8988T (cell line): ENCODE measurements around the gene RECK.
"Not testable (repeated sequence)": the region's sequence is repeated elsewhere in the genome, so short reads cannot be mapped to it uniquely, and the experiment has no call there.

ENCODE experiments used
- DNase-seq: peaks from one replicate; pipeline ENCODE4 v3.0.0; 2011

Gene RECK

DNA sequence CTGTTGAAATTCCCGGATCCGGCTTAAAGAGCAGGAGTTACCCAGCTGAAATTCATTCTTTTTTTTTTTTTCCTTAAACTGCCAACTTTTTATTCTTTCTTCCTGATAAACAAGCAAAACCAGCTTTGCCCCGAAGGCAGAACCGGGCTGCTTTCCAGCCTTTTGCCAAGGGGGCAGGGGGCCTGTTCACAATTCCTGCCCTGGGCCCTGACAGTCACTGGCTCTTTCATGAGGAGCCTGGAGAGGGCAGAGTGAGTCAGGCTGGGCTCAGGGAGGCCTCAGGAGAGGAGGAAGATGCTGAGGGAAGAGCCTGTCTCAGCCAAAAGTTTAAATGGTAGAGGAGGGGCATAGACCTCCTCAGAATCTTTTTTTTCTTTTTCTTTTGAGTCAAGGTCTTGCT lies 104.6 kb downstream of the RECK start:
- DNase-seq, result no peak

DNA sequence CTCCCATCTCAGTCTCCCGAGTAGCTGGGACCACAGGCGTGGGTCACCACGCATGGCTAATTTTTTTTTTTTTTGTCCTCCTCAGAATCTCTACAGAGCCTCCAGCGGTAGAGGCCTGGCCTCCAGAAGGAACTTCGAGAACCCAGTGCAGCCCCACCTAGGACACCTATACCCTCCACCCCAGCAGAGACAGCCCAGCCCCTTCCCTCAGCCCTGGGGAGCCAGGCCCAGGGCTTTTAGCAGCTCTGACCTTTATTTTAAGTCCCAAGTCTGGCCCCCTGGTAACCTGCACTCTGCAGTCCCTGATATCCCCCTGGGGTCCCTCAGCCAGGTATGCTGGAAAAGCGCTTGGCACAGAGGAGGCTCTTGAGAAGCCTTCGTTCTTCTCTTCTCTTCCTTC lies 105.0 kb downstream of the RECK start:
- no peak for DNase-seq

DNA sequence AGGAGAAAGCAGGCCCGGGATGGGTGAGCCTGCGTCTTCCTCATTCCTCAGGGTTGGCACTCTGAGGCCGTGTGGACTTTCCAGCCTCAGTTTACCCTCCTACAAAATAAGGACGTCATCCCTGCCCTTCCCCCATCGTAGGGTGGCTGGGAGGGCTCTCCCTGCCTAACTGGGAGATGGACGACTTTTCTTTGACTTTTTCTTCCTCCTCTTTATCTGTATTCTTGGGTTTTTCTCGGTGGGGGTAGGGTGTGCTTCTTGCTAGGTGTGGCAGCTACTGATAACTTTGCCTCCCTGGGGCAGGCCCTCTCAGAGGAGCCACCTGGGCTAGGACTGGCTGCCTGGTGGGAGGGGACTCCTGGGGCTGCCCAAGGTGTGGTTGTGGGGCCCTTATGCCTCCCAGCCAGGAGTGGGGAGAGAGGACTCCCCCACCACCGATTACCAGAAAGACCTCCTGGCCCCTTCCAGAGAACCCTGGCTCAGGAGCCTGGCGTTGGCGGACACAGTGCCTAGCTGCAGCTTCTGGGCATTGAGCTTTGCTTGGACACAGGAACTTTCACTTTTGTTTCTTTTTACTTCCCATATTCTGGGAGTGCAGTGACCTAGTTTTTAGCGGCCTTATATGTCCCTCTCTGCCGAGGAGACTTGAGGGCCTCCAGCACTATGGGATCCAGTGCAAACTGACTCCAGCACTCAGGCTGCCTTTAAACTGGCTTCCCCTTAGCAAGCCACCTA lies 106.0 kb downstream of the RECK start:
- no peak for DNase-seq

DNA sequence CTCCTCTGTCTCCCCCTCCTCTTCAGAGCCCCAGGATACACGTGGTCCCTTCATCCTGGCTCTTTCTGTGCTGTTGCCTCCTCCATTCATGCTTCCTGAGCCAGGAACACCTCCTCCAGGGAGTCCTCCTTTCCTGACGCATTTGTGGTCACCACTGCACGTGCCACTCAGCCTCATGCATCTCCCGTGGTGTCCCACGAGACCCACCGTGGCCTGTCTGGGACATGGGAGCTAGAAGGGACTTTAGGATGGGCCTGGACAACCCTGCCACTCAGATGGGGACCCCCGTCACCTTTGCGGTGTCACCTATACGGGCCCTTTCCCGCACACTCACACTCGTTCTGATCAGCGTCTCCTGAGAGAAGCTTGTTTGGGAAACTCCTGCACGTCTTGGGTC lies 106.5 kb downstream of the RECK start:
- DNase-seq, result no peak

DNA sequence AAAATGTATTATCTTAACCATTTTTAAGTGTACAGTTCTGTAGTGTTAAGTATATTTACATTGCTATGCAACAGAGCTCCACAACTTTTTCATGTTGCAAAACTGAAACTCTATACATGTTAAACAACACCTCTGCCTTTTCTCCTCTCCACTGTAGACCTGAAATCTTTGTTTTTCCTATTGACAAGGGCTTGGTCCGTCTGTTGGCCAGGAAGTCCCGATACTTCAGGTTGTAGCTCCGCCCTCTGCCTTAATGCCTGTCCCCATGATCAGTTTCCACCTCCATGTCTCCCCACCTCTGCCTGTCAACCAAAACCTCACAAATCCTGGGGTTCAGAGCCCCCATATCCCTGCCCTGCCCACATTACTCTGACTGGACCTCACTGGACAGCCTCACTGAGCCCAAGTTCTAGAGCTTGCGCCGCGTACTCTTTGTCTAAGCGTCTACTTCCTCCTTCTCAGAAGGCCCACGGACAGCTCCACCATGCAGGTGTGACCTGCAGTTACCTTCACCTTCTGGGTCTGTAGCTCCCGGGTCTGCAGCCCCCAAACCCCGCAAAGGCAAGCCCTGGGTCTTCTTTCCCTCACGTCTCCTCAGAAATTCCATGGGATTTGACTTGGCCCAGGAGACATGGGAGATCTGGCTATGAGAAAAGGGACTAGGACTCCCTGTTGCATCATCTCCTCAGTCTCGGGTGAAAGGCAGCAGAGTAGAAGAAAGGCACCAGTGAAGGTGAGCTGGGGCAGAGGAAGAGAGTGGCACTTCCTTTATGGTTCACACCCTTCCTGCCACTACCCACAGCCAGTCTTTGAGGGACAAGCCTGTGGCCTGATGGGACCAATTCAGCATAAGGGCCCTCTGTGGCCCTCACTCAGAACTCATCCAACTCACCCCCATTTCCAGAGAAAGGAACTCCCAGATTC lies 107.9 kb downstream of the RECK start:
- no peak for DNase-seq

DNA sequence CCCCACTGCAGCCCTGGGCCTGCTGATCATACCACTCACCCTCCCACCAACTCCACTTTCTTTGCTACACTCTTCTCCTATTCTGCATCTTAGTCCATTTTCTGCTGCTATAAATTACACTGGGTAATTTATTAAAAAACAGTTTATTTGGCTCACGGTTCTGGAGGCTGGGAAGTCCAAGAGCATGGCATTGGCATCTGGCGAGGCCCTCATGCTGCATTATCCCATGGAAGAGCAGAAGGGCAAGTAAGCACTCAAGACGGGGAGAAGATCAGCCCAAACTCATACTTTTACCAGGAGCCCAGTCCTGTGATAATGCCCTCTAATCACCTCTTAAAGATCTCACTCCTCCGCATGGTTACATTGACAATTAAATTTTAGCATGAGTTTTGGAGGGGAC lies 109.3 kb downstream of the RECK start:
- no peak for DNase-seq

DNA sequence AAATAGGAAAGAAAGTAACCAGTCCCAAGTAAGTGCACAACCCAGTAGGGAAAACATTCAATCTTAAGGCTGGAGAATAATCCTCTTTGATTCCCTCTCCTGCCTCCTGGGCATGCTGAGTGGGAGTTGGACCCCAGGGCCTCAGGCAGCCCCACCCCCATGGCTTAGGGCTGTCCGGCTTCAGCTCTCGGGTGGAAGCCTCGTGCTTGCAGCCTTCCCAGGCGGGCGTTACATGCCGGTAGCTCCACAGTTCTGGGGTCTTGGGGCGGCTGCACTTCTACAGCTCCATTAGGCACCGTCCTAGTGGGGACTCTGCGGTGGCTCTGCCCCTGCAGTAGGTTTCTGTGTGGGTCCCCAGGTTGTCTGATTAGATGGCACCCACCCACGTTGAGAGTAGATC lies 109.9 kb downstream of the RECK start:
- no peak for DNase-seq

DNA sequence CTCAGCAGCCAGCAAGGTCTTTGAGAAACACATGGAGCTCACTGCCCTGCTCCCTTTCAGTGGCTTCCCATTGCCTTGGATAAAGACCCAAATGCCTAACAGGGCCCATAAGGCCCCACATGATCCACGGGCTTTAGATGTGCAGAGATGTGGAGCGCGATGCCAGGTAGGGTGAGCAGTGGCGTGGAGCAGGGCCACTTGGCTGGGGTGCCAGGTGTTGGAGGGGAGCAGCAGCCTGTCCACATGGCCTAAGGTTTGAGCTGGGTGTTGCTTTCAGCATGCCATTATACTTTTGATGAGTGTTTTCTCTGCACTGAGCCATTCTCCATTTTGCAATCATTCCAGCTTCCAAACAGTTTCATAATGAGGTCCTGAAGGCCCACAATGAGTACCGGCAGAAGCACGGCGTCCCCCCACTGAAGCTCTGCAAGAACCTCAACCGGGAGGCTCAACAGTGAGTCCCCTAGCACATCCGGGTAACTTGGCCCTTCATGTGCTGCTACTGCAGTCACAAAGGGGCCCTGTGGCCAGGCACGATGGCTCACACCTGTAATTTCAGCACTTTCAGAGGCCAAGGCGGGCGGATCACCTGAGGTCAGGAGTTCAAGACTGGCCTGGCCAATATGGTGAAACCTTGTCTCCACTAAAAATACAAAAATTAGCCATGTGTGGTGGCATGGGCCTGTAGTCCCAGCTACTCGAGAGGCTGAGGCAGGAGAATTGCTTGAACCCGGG lies 110.9 kb downstream of the RECK start:
- no peak for DNase-seq

DNA sequence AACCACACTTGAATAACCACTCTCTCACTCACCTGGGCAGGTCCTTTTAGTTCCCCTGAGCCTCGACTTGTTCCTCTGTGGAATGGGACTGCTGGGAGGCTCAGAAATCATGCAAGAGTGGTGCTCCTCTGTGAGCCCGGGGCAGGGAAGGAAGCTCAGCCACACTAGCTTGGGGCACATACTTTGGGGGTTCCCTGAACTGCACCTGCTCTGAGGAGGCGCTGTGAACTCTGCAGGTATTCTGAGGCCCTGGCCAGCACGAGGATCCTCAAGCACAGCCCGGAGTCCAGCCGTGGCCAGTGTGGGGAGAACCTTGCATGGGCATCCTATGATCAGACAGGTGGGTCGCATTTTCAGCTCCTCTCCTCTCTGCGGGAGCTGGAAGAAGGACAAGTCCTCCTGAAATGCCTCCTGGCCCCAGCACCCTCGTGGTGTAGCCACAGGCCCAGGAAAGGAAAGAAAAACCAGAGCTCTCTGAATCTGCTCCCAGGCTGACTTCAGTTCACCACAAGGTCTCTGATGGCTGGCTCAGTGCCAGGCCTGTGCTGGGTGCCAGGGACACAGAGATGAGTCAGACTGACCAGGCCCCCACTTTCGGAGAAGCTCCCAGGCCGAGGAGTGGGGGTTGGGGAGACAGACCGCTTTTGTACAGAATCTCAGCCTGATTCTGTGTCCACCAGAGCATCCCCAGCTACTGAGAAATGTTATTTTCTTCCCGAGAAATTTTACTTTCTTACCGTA lies 111.8 kb downstream of the RECK start:
- DNase-seq, result no peak

DNA sequence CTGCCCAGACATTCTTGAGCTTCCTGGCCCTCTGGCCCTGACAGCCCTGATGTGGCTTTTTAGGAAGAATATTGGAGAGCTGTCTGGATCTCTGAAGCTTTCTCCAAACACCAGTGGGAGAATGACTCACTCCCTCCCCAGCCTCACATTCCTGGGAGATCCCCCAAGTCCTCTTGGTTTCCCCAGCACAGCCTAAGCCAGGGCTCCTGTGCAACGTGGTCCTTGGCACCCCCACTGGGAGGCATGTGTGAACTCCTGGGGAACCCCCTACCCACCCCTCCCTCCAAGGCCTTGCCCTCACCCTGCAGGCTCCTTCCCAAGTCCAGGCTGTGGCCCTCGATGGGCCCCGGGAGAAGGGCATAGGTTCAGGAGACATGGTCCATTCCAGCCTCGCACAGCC lies 112.5 kb downstream of the RECK start:
- no peak for DNase-seq

DNA sequence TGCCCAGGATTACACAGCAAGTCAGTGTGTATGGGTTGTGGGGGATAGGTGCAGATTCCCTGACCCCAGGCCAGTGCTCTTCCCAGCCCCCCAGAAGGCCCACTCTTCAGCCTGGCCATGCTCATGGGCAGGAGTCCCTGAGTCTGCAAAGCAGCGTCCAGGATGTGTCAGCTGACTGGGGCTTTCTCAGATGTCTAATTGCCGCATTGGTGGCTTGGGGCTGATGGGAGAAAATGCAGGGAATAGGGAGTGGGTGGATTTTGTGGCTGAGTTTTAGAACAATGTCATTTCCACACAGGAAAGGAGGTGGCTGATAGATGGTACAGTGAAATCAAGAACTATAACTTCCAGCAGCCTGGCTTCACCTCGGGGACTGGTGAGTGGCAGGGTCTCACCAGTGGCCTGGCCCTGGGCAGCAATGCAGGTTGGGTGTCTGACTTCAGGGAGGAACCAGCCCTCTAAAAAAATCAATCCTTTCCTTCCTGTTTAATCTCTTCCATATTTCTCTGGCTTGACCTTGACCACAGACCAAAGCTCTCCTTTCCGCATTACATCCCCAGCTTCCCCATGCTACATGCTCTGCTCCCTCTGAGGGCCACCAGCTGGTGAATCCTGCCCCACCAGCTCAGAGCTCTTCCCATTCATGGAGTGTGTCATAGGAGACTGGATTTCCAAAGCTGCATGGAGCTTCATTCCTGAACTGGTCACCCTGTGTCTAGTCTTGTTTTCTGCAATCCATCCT lies 114.0 kb downstream of the RECK start:
- DNase-seq, result no peak

DNA sequence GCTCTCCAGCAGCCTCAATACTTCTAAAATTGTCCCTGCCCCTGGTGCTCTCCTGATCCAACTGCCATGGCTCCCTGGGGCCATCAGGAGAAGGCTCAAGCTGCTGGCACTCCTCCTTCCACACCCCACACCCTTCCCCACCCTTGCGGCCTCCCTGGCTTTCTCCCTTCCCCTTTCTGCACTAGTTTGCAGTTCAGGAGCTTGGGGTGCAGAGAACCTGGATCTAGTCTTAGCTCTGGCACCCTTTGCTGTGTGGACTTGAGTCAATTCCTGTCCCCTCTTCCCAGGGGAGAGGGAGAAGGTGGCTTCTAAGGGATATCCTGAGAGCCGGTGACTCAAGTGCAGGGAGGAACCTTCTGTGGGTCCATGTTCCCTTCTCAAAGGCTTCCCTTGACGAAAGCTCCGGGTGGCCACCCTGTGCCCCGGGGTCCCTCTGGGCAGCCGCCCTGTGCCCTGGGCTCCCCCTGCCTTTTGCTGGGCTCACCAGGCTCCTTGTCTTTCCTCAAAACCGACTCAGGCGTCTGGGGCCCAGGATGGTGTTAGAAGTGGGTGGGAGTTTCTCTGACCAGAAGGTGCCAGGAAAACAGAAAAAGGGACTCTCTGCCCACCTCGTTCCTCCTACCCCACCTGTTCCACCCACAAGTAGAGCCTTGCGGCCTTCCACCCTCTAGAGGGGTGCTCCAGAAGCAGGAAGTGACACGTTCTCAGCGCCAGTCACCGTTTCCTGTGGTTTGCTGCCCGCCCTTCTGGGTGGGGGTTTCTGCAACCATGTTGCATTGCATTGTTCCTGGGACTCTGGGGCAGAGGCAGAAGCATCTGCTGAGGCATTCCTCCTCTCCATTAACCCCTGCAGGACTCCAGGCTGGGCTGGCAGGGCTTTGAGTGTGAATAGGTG lies 114.8 kb downstream of the RECK start:
- DNase-seq, result no peak

DNA sequence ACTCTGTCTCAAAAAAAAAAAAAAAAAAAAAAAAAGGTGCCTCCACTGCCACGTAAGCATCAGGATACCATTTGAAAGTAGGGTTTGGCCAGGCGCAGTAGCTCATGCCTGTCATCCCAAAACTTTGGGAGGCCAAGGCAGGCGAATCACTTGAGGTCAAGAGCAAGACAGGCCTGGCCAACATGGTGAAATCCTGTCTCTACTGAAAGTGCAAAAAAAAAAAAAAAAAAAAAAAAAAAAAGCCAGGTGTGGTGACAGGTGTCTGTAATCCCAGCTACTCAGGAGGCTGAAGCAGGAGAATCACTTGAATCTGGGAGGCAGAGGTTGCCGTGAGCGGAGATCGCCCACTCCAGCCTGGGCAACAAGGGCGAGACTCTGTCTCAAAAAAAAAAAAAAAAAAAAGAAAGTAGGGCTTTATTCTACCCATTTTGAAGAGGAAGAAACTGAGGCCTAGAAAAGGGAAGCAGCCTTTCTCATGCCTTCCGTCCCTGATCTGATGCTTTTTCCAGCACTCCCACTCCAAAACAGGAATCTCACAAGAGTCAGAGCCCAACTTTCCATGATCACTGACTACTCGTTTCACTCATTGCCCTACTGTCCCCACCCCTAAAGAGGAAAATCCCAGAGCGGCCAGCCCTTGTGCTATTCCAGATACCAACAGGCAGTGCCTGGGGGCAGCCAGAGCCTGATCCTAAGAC lies 116.2 kb downstream of the RECK start:
- no peak for DNase-seq

DNA sequence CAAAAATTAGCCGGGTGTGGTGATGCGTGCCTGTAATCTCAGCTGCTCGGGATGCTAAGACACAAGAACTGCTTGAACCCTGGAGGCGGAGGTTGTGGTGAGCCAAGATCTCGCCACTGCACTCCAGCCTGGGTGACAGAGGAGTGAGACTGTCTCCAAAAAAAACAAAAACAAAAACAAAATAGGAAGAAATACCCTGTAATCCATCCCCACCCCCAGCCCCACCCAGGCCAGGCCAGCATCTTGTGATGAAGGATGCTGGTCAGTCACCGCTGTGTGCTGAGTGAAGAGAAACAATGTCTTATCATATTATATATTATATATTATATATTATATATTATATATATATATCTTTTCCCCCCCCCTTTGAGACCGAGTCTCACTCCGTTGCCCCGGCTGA lies 117.0 kb downstream of the RECK start:
- DNase-seq, result no peak

DNA sequence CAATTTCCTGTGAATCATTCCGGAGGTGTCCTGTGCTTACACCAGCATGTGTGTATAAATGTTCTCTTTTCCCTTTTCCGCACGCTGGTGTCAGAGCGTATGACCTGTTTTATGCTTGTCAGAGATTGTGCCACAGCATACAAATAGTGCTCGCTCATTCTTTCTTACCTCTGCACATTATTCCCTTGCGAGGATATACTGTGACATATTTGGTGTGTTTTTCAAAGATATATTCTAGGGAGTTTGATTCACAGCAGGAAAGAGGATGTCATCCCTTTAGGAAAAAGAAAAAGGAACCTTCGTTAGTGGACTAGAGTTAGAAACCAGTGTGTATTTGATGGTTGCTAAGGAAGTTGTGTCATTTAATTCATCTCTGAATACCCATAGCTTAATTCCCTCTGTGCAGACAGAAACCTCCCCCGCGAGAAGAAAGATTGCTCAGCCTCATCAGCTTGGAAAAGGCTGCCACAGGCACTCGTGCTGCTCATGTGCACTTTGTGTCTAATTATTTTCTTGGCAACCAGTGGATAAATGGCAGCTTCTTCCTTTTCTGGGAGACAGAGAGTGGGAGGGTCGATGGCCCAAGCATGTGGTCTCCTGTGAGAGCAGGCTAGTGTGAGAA lies 117.7 kb downstream of the RECK start:
- no peak for DNase-seq

DNA sequence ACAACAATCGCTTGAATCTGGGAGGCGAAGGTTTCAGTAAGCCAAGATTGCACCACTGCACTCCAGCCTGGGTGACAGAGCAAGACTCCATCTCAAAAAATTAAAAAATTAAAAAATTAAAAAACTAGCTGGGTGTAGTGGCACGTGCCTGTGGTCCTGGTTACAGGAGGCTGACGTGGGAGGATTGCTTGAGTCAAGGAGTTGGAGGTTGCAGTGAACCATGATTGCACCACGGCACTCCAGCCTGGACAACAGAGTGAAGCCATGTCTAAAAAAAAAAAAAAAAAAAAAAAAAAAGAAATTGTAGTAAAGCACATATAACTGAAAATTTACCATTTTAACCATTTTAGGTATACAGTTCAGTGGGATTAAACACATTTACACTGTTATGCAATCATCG lies 119.4 kb downstream of the RECK start:
- DNase-seq, result no peak

DNA sequence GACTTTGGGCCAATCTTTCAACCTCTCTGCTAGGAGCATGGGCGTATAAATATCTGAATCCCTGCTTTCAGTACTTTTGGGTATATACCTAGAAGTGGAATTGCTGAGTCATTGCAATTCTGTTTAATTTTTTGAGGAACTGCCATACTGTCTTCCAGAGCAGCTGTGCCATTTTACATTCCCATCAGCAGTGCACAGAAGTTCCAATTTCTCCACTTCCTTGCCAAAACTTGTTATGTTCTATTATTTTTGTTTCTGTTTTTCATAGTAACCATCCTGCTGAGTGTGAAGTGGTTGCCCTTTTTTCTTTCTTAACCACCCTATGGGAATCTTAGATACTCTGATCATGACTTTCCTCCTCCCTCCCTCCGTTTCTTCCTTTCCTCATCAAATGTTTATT lies 121.4 kb downstream of the RECK start:
- no peak for DNase-seq

DNA sequence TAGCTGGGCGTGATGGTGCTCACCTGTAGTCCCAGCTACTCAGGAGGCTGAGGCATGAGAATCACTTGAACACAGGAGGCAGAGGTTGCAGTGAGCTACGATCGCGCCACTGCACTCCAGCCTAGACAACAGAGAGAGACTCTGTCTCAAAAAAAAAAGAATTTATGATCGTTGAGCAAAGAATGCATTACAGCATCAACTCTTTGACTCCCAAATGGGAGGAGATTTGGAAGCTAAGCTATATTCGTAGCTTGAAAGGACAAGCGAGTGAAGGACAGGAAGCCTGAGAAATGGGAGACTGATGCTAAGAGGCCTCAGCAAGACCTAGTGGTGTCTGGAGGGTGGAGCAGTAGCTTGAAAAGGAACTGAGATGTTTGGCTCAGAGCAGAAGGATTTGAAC lies 122.2 kb downstream of the RECK start:
- peak; percentile 1 for DNase-seq

DNA sequence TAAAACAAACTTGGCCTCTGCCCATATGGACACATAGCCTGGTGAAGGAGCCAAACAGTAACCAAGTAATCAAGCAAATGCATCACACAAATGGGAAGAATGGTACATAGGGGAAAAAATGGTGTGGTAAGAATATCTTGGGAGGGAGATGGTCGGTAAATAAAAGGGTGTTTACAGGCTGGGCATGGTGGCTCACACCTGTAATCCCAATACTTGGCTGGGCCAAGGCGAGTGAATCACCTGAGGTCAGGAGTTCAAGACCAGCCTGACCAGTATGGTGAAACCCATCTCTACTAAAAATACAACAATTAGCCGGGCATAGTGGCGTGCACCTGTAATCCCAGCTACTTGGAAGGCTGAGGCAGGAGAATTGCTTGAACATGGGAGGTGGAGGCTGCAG lies 122.8 kb downstream of the RECK start:
- DNase-seq, result not testable (repeated sequence)

DNA sequence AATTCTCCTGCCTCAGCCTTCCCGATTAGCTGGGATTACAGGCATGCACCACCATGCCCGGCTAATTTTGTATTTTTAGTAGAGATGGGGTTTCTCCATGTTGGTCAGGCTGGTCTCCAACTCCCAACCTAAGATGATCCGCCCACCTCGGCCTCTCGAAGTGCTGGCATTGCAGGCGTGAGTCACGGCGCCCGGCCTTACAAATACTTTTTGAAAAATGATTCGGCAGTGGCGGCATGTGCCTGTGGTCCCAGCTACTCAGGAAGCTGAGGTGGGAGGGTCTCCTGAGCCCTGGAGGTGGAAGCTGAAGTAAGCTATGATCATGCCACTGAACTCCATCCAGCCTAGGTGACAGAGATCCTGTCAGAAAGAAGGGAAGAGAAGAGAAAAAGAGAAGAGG lies 123.4 kb downstream of the RECK start:
- DNase-seq, result not testable (repeated sequence)
